Epithelial cell of esophagus (primary cell): ENCODE measurements around the gene CTSF.
"Not testable (repeated sequence)": the region's sequence is repeated elsewhere in the genome, so short reads cannot be mapped to it uniquely, and the experiment has no call there.

ENCODE experiments used
- DNase-seq: peaks from one replicate; pipeline ENCODE4 v3.0.0; 2010; ENCODE audit warnings: low read depth
- H3K4me3 ChIP-seq: 2 replicates; pipeline ENCODE4 v1.5.1; 2011; ENCODE audit warnings: mild to moderate bottlenecking, low read length, control low read depth
- TF ChIP-seq, protein P1 (sequence below): IDR thresholded peaks from 2 replicates; pipeline ENCODE4 v1.5.1; 2011; ENCODE audit warnings: low read depth, mild to moderate bottlenecking, low read length, control low read depth, inconsistent platforms; ENCODE audit not compliant: insufficient read depth; ENCODE audit errors: missing control alignments

CTSF gene

DNA sequence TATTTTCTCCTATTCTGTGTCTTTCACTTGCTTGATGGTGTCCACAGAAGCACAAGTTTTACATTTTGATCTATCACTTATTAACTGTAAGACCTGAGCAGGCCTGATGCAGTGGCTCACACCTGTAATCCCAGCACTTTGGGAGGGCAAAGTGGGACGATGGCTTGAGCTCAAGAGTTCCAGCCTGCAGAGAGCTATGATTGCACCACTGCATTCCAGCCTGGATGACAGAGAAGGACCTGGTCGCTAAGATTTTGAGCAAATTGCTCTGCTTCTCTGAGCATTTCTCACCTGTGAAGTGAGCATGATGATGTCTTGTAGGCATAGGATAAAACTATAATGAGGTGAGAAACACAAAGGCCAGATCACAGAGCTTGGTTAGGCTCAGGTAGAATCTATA lies 17.7 kb upstream of the CTSF start:
- no peak for DNase-seq
- no peak overlapping the region for H3K4me3 ChIP-seq
- TF ChIP-seq, protein P1, sequence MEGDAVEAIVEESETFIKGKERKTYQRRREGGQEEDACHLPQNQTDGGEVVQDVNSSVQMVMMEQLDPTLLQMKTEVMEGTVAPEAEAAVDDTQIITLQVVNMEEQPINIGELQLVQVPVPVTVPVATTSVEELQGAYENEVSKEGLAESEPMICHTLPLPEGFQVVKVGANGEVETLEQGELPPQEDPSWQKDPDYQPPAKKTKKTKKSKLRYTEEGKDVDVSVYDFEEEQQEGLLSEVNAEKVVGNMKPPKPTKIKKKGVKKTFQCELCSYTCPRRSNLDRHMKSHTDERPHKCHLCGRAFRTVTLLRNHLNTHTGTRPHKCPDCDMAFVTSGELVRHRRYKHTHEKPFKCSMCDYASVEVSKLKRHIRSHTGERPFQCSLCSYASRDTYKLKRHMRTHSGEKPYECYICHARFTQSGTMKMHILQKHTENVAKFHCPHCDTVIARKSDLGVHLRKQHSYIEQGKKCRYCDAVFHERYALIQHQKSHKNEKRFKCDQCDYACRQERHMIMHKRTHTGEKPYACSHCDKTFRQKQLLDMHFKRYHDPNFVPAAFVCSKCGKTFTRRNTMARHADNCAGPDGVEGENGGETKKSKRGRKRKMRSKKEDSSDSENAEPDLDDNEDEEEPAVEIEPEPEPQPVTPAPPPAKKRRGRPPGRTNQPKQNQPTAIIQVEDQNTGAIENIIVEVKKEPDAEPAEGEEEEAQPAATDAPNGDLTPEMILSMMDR, result no peak

DNA sequence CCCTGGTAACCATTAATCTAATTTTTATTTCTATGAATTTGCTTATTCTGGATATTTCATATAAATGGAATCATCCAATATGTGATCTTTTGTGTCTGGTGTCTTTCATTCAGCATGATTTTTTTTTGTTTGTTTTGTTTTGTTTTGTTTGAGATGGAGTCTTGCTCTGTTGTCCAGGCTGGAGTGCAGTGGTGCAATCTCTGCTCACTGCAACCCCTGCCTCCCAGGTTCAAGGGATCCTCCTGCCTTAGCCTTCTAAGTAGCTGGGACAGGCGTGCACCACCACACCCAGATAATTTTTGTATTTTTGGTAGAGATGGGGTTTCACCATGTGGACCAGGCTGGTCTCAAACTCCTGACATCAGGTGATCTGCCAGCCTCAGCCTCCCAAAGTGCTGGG lies 17.0 kb upstream of the CTSF start:
- not testable (repeated sequence) for H3K4me3 ChIP-seq, DNase-seq

DNA sequence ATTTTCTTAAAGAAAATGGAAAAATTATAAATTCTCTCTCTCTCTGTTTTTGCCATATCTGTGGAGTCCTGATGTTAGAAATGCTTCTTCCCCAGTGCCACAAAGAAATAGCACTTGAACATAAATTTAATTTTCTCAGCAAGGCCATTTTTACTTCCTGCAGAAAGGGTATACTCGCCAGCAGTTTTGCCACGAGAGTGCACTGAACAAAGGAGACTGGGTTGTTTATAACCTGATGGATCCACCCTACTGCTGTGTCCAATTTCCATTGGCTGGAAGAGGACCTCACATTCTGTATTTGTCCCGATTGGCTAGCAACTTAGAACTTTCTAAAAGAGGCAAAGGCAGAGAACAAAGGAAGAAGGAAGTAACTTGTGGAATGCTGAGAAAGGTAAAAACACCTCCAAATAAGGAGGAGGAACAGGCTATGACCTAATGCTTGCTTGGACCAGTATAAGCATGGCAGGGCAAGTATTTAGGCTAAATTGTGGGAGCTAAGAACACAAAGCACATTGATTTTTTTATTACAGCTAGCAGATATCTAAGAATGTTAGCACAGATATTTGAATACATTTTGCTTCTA lies 14.2 kb upstream of the CTSF start:
- not testable (repeated sequence) for DNase-seq, H3K4me3 ChIP-seq

DNA sequence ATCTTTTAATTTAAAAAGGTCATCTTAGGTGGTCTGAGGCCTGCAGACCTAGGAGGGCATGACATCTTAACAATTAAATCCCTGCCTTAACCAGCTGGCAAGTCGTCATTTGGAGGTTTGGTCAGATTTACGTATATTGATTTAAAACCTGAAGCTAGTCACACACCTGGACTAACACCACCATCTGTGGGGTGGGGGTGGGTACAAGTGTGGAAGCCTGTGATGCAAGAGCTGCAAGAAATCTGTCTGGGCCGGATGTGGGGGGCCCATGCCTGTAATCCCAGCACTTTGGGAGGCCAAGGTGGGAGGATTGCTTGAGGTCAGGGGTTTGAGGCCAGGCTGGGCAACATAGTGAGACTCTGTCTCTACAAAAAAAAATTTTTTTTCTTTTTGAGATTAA lies 12.9 kb upstream of the CTSF start:
- DNase-seq, result no peak
- no peak overlapping the region for H3K4me3 ChIP-seq
- TF ChIP-seq, protein P1, result no peak

DNA sequence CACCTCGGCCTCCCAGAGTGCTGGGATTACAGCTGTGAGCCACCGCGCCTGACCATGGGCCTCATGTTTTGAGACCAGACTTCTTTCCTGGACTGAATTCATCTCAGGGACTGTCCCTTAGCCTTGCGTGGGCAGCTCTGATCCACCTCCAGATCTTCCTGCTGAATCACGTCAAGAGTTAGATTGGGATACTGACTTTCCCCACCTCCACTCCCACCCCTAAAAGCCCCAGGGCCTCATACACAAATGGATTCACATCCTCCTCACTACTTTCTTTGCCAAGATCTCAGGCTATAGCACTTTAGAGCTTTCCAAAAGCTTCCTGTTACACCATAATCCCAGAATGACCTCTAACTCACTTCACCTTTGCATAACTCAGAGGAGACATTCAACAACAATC lies 12.4 kb upstream of the CTSF start:
- H3K4me3 ChIP-seq, result no peak overlapping the region
- TF ChIP-seq, protein P1, result no peak
- DNase-seq, result peak; percentile 9

DNA sequence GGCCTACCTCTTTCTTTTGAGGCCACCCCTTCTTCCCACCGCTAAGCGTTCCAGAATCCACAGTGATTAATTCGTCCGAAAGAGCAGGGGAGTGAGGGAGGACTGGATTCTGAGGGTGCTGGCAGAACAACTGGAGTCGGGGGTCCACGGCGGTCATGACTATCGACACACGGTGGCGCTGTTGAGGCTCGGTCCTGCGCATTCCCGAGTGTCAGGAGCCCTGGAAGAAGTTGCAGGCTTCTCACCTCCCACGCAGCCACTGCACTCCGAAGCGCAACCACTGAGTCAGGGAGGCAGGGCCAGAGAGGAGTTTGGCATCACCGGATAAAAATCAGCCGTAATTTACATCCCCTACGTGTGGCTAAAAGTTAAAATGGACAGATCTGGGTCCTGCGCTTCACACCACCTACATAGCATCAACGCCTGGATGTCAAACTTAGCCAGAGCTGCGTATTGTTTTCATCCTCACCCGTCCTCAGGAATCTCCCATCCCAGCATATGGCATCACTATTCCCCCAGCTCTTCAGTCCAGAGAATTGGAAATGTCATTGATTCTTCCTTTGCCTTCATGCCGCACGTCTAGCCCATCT lies 10.7 kb upstream of the CTSF start:
- peak; percentile 74 for DNase-seq
- TF ChIP-seq, protein P1, result peak; percentile 76
- H3K4me3 ChIP-seq, result no peak overlapping the region

DNA sequence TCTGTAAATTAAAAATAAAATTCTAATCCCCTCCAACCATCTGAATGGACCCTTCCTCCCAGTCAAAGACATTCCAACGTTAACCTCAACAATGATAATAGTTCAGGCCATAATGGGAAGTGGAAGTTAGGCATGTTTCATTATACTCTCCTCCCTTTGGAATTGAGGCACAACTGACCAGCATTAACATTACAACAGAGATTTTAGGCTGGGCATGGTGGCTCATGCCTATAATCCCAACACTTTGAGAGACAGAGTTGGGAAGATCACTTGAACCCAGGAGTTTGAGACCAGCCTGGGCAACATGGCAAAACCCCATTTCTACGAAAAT lies 2.4 kb upstream of the CTSF start:
- H3K4me3 ChIP-seq, result no peak overlapping the region
- TF ChIP-seq, protein P1, result no peak
- no peak for DNase-seq

DNA sequence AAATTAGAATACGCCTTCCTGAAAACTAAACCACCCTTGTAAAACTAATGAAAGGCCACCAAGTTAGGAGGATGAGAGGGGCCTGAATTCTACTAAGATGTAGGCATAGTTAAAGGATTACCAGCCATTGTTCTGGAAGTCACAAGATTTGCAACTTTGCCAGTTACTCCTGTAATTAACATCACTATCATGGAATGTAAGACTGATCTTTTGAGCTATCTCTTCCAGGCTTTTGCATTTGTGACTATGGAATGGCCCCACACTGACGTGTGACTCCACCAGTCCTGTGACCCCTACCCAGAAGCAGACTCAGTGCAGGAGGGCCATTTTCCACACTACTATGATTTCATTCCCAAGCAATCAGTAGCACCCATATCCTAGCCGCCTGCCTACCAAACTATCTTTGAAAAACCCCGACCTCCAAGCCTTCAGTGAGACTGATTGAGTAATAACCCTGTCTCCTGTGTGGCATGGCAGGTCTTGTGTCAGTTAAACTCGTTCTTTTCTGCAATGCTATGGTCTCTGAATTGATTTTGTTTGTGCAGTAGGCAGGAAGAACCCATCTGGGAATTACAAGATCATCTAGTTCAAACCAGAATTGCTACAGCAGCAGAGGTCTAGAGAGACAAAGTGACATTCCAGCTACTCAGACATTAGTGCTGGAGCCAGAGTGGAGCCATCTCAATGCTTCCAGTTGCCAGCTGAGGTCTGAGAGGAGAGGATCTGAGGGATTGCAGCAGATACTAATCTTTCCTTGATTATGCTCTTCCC lies 1.9 kb upstream of the CTSF start:
- TF ChIP-seq, protein P1, result no peak
- DNase-seq, result no peak
- H3K4me3 ChIP-seq, result no peak overlapping the region
